GM15510 (cell line): Measurements from ENCODE around the gene C1QTNF8.

Experiments
- POLR2A ChIP-seq: IDR thresholded peaks from 3 replicates; pipeline ENCODE4 v1.6.1; 2011; ENCODE audit warnings: borderline replicate concordance; ENCODE audit not compliant: insufficient read length; ENCODE audit errors: extremely low read depth

Gene C1QTNF8

GRCh38 chr16:1070084-1070863 lies 25.8 kb downstream of the C1QTNF8 start:
- no peak for TF ChIP-seq POLR2A

- TF ChIP-seq POLR2A: no peak
Measured at GRCh38 chr16:1069154-1069553, 26.9 kb downstream of the C1QTNF8 start.

GRCh38 chr16:1068451-1068850 lies 27.6 kb downstream of the C1QTNF8 start:
- TF ChIP-seq POLR2A: no peak

GRCh38 chr16:1067629-1068028 lies 28.4 kb downstream of the C1QTNF8 start:
- no peak for TF ChIP-seq POLR2A

GRCh38 chr16:1066584-1067172 lies 29.4 kb downstream of the C1QTNF8 start:
- TF ChIP-seq POLR2A: no peak

GRCh38 chr16:1065469-1066128 lies 30.4 kb downstream of the C1QTNF8 start:
- no peak for TF ChIP-seq POLR2A

- no peak for TF ChIP-seq POLR2A
Measured at GRCh38 chr16:1063728-1064127, 32.3 kb downstream of the C1QTNF8 start.

GRCh38 chr16:1062895-1063294 lies 33.1 kb downstream of the C1QTNF8 start:
- TF ChIP-seq POLR2A: no peak

GRCh38 chr16:1061769-1062505 lies 34.1 kb downstream of the C1QTNF8 start:
- TF ChIP-seq POLR2A: no peak

- TF ChIP-seq POLR2A: no peak
Measured at GRCh38 chr16:1060416-1061340, 35.4 kb downstream of the C1QTNF8 start.

GRCh38 chr16:1059310-1059709 lies 36.7 kb downstream of the C1QTNF8 start:
- TF ChIP-seq POLR2A: no peak

GRCh38 chr16:1058216-1058615 lies 37.8 kb downstream of the C1QTNF8 start:
- no peak for TF ChIP-seq POLR2A

GRCh38 chr16:1057252-1057932 lies 38.7 kb downstream of the C1QTNF8 start:
- no peak for TF ChIP-seq POLR2A
